IPS-20b (cell line): ENCODE data around the gene CIB4.

Experiments
- H3K27ac ChIP-seq: one replicate; pipeline ENCODE4 v1.5.1; 2013; ENCODE audit warnings: low read length
- H3K27me3 ChIP-seq: 2 replicates; pipeline ENCODE4 v1.6.1; 2013; ENCODE audit warnings: mild to moderate bottlenecking, low read length, inconsistent platforms; ENCODE audit not compliant: insufficient read depth
- H3K36me3 ChIP-seq: 2 replicates; pipeline ENCODE4 v1.6.1; 2013; ENCODE audit warnings: low read depth, mild to moderate bottlenecking, inconsistent platforms, low read length, moderate library complexity; ENCODE audit not compliant: insufficient read depth
- H3K4me1 ChIP-seq: 2 replicates; pipeline ENCODE4 v1.6.1; 2013; ENCODE audit warnings: mild to moderate bottlenecking, control low read depth, inconsistent platforms, low read length, moderate library complexity; ENCODE audit not compliant: insufficient read depth
- H3K4me3 ChIP-seq: 2 replicates; pipeline ENCODE4 v1.5.1; 2013; ENCODE audit warnings: mild to moderate bottlenecking, low read length, inconsistent platforms
- H3K9ac ChIP-seq: 2 replicates; pipeline ENCODE4 v1.6.1; 2013; ENCODE audit warnings: low read depth, mild to moderate bottlenecking, inconsistent platforms, low read length, moderate library complexity
- H3K9me3 ChIP-seq: 2 replicates; pipeline ENCODE4 v1.6.1; 2013; ENCODE audit warnings: mild to moderate bottlenecking, low read depth, low read length, inconsistent platforms; ENCODE audit not compliant: insufficient read depth

CIB4 gene

DNA sequence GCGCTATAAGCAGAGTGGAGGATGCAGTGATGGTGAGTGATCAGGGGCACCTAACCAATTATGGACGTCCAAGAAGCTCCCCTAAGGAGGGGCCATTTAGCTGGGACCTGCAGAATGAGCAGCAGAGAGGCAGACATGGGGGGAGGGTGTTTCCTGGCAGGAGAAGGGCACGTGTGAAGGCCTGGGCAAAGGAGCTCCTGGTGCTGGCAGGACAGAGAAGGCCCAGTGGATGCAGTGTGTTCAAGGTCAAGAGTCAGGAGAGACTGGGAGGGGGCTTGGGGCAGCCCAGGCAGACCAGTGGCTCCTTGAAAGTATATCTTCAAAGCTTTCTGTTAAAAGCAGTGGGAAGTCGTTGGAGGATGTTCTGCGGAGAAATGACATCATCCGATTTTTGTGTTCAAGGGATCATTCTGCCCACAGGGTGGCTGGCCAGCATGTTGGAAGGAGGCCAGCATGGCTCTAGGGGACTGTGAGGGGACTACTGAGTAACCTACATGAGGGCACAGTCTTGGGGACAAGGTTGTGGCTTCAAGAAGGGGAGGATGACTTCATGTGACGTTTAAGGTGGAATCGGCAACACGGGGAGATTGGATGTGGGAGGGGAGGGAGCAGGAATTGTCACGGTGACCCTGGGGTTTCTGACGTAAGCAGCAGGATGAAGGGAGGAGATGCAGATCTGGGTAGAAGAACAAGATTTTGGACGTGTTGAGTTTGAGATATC, 9.0 kb upstream of the CIB4 start:
- no peak overlapping the region for H3K9ac ChIP-seq
- no peaks in the 10 kb centered on the region for H3K36me3 ChIP-seq
- H3K4me3 ChIP-seq, result no peak overlapping the region
- H3K4me1 ChIP-seq, result peaks cover 6% of the 10 kb centered on the region; the same call in 1 of the 2 replicates
- H3K9me3 ChIP-seq, result no peaks in the 10 kb centered on the region
- no peaks in the 10 kb centered on the region for H3K27me3 ChIP-seq
- no peak overlapping the region for H3K27ac ChIP-seq

DNA sequence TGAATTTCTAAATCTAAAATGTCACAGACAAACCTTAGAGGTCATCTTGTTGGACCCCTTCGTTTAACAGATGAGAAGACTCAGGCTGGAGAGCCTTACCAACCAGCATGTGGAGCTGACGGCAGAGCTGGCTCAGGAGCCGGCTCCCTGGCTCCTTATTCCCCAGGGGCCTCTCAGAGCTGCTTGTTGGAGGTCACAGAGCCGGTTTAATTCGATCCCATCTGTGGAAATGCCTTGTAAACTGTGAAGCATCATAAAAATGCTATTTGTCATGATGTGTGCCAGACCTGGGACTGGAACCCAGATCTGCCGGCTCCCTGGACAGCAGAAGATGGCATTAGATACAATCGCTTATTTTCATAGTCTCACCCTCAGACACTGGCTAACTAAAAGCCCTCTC, 8.2 kb upstream of the CIB4 start:
- Histone ChIP-seq H3K27ac (no peak overlapping the region), H3K4me1 (peaks cover 4% of the 10 kb centered on the region; the same call in 1 of the 2 replicates), H3K27me3 (no peaks in the 10 kb centered on the region), H3K9ac (no peak overlapping the region), H3K4me3 (no peak overlapping the region), H3K36me3 (no peaks in the 10 kb centered on the region), H3K9me3 (no peaks in the 10 kb centered on the region)

DNA sequence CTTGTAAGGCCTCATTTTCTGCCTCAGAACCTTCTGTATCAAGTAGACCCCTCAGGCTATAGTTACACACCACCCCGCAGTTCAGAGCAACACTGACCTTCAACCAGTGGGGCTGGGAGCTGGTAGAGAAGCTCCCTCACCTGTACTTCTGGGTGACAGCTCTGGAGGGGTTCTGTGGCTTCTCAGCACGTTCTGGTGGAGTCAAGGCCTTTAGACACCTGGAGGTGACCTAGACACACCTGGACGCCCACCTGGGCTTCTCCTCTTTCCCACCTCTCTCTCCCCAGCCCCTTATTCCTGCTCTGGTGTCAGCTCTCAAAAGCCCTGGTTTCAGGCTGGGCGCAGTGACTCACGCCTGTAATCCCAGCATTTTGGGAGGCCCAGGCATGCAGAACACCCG, 7.3 kb upstream of the CIB4 start:
- Histone ChIP-seq H3K36me3 (no peaks in the 10 kb centered on the region), H3K9ac (no peak overlapping the region), H3K4me3 (no peak overlapping the region), H3K27me3 (no peaks in the 10 kb centered on the region; the same call in 1 of the 2 replicates), H3K27ac (no peak overlapping the region), H3K4me1 (no peaks in the 10 kb centered on the region), H3K9me3 (no peaks in the 10 kb centered on the region)

DNA sequence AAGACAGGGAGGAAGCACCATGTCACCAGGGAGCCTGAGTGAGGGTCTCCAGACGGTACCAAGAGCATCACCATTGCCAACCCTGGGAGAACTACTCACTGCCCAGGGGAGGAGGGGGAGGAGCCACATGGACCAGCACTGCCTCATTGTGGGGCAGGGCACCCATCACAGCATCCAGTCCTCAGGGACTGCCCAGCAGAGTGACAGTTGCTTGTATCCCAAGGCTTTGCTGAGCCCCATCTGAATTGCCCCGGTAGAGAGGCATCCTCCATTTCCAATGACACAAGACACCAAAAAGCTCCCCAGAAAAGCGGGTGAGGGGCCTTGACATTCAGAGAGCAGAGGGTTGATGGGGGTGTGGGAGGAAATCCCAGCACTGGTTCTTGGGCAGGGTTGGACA, 6.8 kb upstream of the CIB4 start:
- Histone ChIP-seq H3K36me3 (no peaks in the 10 kb centered on the region), H3K9me3 (no peaks in the 10 kb centered on the region), H3K27me3 (no peaks in the 10 kb centered on the region; the same call in 1 of the 2 replicates), H3K4me3 (no peak overlapping the region), H3K9ac (no peak overlapping the region), H3K4me1 (no peaks in the 10 kb centered on the region), H3K27ac (no peak overlapping the region)

DNA sequence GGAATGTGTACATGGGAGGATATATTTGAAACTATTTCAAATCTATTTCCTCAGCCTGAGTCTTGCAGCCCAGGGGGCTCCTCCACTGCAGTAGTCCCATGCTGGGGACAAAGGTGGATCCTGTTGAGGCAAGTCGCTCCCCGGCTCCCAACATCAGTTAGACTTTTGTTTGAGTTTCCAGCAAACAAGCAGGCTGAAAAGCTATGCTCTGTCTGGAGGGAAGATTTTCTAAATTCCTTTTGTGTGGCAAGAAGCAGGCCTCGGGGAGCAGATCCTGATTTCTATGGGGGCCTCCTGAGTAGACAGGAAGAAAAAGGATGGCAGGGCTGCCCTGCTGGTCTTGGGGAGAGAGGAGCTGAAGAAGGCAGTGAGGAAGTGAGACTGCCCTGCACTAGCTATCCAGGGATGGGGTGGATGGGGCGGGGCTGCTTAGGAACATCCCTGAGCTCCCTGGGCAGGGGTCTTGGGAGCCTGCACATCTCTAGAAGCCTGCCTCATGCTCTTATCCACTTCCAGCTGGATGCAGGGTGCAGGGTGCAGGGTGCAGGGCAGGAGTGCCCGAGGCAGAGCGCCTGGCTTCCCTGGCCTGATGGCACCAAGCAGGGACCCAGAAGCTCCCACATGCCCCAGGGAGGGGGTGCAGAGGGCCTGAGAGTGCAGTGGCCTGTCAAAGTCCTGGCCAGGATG, 6.0 kb upstream of the CIB4 start:
- Histone ChIP-seq H3K27me3 (no peaks in the 10 kb centered on the region; the same call in 1 of the 2 replicates), H3K9ac (no peak overlapping the region), H3K4me3 (no peak overlapping the region), H3K9me3 (no peaks in the 10 kb centered on the region), H3K27ac (no peak overlapping the region), H3K4me1 (no peaks in the 10 kb centered on the region), H3K36me3 (no peaks in the 10 kb centered on the region)

DNA sequence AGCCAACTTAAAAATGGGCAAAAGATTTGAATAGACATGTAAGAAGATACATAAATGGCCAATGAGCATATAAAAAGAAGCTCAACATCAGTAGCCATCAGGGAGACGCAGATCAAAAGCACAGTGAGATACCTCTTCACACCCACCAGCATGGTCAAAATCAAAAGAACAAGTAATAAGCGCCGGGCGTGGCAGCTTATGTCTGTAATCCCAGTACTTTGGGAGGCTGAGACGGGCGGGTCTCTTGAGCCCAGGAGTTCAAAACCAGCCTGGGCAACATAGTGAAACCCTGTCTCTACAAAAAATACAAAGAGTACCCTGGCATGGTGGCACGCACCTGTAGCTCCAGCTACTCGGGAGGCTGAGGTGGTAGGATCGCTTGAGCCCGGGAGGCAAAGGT, 4.6 kb upstream of the CIB4 start:
- H3K36me3 ChIP-seq, result no peaks in the 10 kb centered on the region
- no peaks in the 10 kb centered on the region; the same call in 1 of the 2 replicates for H3K27me3 ChIP-seq
- no peaks in the 10 kb centered on the region for H3K4me1 ChIP-seq
- H3K27ac ChIP-seq, result no peak overlapping the region
- H3K9ac ChIP-seq, result no peak overlapping the region
- H3K9me3 ChIP-seq, result no peaks in the 10 kb centered on the region
- no peak overlapping the region for H3K4me3 ChIP-seq

DNA sequence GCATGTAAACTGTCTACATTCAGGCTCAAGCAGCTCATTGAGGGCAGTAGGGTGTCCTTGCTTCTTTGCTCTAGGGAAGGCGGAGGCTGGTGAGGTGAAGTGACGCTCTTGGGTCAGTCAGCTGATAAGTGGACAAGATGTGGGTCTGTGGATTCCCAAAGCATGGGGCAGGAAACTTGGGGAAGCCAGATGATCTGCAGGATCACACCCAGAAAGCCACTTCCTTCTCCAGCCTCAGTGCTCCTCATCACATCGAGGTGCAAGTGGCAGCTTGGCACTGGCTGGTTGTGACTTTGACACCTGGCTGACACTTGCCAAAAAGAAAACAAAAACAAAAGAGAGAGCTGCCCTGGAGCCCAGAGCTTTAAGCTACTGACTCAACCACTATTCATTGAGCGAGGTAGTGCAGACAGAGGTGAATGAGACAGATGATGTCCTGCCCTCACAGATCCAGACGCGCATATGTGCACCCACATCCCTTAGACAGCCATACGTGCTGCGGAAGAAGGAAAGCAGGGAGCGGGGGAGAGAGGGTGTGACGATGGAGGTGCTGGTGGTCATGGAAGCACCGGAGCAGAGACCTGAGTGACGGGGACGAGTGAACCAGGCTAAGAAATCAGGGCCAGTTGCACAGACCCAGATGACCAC, 3.1 kb upstream of the CIB4 start:
- no peaks in the 10 kb centered on the region; the same call in 1 of the 2 replicates for H3K4me1 ChIP-seq
- H3K27ac ChIP-seq, result no peak overlapping the region
- H3K9ac ChIP-seq, result no peak overlapping the region
- H3K9me3 ChIP-seq, result no peaks in the 10 kb centered on the region
- H3K36me3 ChIP-seq, result no peaks in the 10 kb centered on the region
- no peak overlapping the region for H3K4me3 ChIP-seq
- no peaks in the 10 kb centered on the region; the same call in 1 of the 2 replicates for H3K27me3 ChIP-seq

DNA sequence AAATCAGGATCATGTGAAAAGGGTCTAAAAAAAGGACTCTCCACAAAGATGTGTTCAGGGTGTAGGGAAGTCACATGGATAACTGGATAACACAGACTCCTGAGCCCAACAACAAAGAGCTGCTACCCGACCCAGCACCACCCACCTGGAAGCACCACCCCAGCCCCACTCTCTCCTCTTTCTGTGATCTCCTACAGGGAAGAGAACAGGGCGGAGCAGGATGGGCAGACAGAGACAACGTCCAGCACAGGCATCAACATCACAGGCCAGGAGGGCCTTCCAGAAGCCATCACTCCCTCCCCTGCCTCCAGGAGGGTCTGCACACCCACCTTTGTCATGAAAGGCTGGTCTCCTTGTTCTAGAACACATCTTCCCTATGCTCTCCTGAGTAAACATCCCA, 1.3 kb upstream of the CIB4 start:
- Histone ChIP-seq H3K4me1 (no peaks in the 10 kb centered on the region; the same call in 1 of the 2 replicates), H3K9me3 (no peaks in the 10 kb centered on the region), H3K27me3 (no peaks in the 10 kb centered on the region; the same call in 1 of the 2 replicates), H3K36me3 (no peaks in the 10 kb centered on the region), H3K27ac (no peak overlapping the region), H3K9ac (no peak overlapping the region), H3K4me3 (no peak overlapping the region)

DNA sequence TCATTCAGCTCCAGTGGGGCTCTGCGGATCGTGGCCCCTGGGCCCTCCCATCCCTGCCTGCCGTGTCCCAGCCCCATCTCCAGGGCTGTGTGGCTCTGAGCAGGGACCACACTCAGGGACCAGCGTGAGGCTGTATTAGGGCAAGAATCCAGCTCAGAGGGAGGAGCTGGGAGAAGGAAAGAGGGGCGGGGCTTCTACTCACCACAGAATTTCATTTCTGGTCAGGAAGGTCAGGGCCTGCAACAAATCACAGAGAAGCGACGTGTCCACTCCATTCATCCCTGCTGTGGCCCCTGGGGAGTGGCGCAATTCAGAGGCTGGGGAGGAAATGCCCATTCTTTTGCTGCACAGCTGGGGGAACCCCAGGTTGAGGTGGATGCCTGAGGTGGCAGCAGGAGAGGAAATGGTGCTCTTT, 828 bp downstream of the CIB4 start:
- no peaks in the 10 kb centered on the region; the same call in 1 of the 2 replicates for H3K4me1 ChIP-seq
- no peak overlapping the region for H3K9ac ChIP-seq
- H3K36me3 ChIP-seq, result no peaks in the 10 kb centered on the region
- no peak overlapping the region for H3K27ac ChIP-seq
- H3K27me3 ChIP-seq, result no peaks in the 10 kb centered on the region; the same call in 1 of the 2 replicates
- H3K4me3 ChIP-seq, result no peak overlapping the region
- H3K9me3 ChIP-seq, result no peaks in the 10 kb centered on the region

DNA sequence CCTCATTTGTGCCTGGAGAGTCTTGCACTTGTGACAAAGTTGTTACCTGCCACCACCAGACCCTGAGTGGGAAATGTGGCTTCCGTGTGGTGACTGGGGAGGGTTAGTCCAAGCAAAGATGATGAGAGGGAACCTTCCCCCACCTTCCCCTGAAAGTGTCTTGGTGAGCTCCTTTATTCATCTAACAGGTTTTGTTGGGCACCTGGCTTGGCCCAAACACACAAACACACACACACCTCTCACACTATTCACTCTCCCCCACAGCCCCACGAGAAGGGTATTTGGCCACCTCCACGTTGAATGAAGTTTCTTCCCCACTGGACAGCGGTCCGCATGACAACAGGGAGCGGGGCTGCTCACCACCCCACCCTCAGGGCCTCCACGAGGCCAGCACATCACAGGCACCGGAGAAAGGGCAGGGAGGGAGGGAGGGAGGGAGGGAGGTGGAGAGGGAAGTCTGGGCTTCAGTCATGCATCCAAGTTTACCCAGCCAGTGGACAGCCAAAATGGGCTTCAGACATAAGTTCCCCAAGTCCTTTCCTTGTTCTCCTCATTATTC, 1.4 kb downstream of the CIB4 start:
- no peaks in the 10 kb centered on the region for H3K36me3 ChIP-seq
- H3K27me3 ChIP-seq, result no peaks in the 10 kb centered on the region; the same call in 1 of the 2 replicates

DNA sequence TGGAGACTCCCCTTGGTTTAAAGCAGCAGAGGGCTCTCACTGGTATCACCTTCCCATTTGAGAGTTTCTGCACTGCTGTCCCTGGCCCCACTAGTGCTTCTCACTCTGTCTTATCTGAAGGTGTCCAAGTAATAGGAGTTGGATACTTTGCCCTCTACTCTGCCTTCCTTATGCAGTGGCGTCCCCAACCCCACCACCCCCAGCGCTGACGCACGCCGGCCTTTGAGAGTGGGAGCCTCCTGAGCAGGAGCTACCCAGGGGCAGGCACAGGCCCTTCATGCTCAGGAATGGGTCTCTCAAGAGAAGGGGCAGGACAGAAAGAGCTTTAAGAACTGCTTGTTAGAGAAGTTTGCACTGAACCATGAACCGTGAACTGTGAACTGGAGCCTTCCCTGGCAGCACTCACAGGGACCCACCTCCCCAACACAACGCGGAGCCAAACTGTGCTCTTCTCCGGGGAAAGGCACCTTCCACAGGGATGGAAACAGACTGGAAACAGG, 3.3 kb downstream of the CIB4 start:
- Histone ChIP-seq H3K36me3 (no peaks in the 10 kb centered on the region), H3K9me3 (no peaks in the 10 kb centered on the region), H3K27ac (no peak overlapping the region), H3K4me1 (no peaks in the 10 kb centered on the region; the same call in 1 of the 2 replicates), H3K9ac (no peak overlapping the region), H3K27me3 (no peaks in the 10 kb centered on the region), H3K4me3 (no peak overlapping the region)

More for the DNA sequence above, 1.4 kb downstream of the CIB4 start:
- Histone ChIP-seq H3K4me1 (no peaks in the 10 kb centered on the region; the same call in 1 of the 2 replicates), H3K4me3 (no peak overlapping the region), H3K9me3 (no peaks in the 10 kb centered on the region), H3K9ac (no peak overlapping the region), H3K27ac (no peak overlapping the region)
